Measurements from ENCODE around the gene TXNRD2. TPM values are rescaled to one million over a fixed set of nuclear protein-coding genes. Genes with fewer than 3 reads are reported as not detected.

Gene TXNRD2
- total RNA-seq, 4 donors from 2014 or later: 19.5 to 34.5 (median 25.6) TPM

GRCh38 chr22:19854778-19855503 lies 86.7 kb downstream of the TXNRD2 start, which contains the start of the genes GNB1L and RTL10:
Gene GNB1L, minus strand, starts transcription at chr22:19854874. Its CDS starts 33,519 bp downstream, at chr22:19821355.
Gene RTL10, minus strand, starts transcription at chr22:19854874. Its CDS starts 2,613 bp downstream, at chr22:19852261.
- peak; percentile 87 to 99 for TF ChIP-seq POLR2A (IDR thresholded peaks at IDR 0.05)
- TF ChIP-seq CTCF (IDR thresholded peaks at IDR 0.05): peak in 1 of 6 experiments; percentile 28
- Histone ChIP-seq H3K9me3 (no peaks in the 10 kb centered on the region), H3K27me3 (no peaks in the 10 kb centered on the region), H3K4me3 (replicated peaks in 1 of 3) (peak within 1 kb of the TSS; percentile 73 to 86 (median 73)), H3K27ac (peak within 1 kb of the TSS; percentile 97 to 99 (median 98)), H3K36me3 (peaks cover 10 to 14% of the 10 kb centered on the region in 2 donors), H3K4me1 (peaks cover 48 to 53% of the 10 kb centered on the region in 2 donors)
- WGBS, 2 donors: 1% methylated on average over 23 of the region's 81 CpGs; no CpG with 5 or more reads in 1 of the 2 donors
- DNase-seq: peak; percentile 97 to 98
- intact Hi-C loops (cut with DNase I): no loop called here

GRCh38 chr22:19853879-19854777 lies 87.5 kb downstream of the TXNRD2 start:
- DNase-seq: peak in 1 of 2 donors; percentile 32
- Histone ChIP-seq H3K4me1 (peaks cover 54 to 60% of the 10 kb centered on the region in 2 donors), H3K27ac (peak overlapping the region; percentile 74 to 99 (median 98)), H3K4me3 (replicated peaks in 1 of 3) (peak overlapping the region; percentile 73 to 86 (median 73)), H3K36me3 (peaks cover 10 to 14% of the 10 kb centered on the region in 2 donors), H3K9me3 (no peaks in the 10 kb centered on the region), H3K27me3 (no peaks in the 10 kb centered on the region)
- no peak for TF ChIP-seq POLR2A (IDR thresholded peaks at IDR 0.05)
- 2 to 3% methylated on average over 10 to 23 of the region's 49 CpGs for WGBS, 2 donors
- intact Hi-C loops (cut with DNase I): no loop called here

GRCh38 chr22:19853058-19853878 lies 88.3 kb downstream of the TXNRD2 start:
- TF ChIP-seq POLR2A (IDR thresholded peaks at IDR 0.05): no peak
- TF ChIP-seq CTCF (IDR thresholded peaks at IDR 0.05): no peak
- no peaks in the 10 kb centered on the region for H3K9me3 ChIP-seq
- WGBS, 2 donors: 33 to 40% methylated on average over 8 to 10 of the region's 11 CpGs
- peaks cover 10 to 14% of the 10 kb centered on the region in 2 donors for H3K36me3 ChIP-seq
- DNase-seq: peak; percentile 49 to 53
- H3K27me3 ChIP-seq: no peaks in the 10 kb centered on the region
- peak overlapping the region in 2 of 3 donors; percentile 98 to 99 for H3K27ac ChIP-seq
- H3K4me1 ChIP-seq: peaks cover 62 to 69% of the 10 kb centered on the region in 2 donors
- H3K4me3 ChIP-seq (replicated peaks in 1 of 3): peak overlapping the region in 2 of 3 donors; percentile 16 to 86
- intact Hi-C loops (cut with DNase I): no loop called here

- TF ChIP-seq POLR2A (IDR thresholded peaks at IDR 0.05) (no peak), CTCF (IDR thresholded peaks at IDR 0.05) (no peak)
- intact Hi-C loops (cut with DNase I): no loop called here
- Histone ChIP-seq H3K4me3 (replicated peaks in 1 of 3) (no peak overlapping the region), H3K4me1 (peaks cover 71 to 73% of the 10 kb centered on the region in 2 donors), H3K27me3 (no peaks in the 10 kb centered on the region), H3K36me3 (peaks cover 10 to 14% of the 10 kb centered on the region in 2 donors), H3K9me3 (no peaks in the 10 kb centered on the region), H3K27ac (no peak overlapping the region)
- 83 to 85% methylated on average over 12 of the region's 12 CpGs for WGBS, 2 donors
- no peak for DNase-seq
These were observed 89.3 kb downstream of the TXNRD2 start for GRCh38 chr22:19852177-19852781.

All from thyroid gland (tissue), 4 donors.